ENCODE results near the gene GJD3.

GJD3 gene

DNA sequence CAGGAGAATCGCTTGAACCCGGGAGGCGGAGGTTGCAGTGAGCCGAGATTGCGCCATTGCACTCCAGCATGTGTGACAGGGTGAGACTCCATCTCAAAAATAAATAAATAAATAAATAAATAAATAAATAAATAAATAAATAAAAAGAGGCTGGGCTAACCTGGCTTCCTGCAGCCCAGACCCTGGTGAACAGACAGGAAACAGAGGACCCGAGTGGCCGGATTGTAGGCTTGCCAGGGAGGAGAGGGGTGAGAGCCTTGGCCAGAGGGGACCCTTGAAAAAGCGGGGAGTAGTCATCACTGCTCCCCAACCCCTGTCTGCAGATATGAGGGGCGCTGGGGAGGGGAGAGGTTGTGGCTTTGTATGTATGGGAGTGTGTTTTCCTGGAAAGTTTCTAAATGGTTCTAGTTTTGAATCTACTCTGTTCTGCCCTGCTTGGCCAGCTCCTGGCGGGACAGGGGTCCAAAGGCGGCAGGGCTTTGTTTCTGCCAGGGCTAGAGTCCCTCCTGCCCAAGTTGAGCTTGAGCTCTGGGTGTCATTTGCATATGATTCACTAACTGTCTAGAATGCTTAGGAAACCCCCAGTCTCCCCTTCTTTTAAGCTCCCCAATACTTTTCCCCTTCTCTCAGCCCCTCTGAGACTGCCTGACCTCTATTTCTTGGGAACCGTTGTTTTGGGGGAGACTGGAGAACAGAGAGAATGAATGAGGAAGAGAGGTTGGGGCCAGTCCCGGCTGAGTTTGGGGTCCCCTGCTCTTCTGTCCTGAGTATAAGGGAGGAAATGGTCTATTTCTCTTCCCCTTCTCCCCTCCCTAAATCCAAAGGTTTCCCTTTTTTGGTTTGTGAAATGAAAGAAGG, 39.2 kb downstream of the GJD3 start:
- peaks cover 89% of the 10 kb centered on the region for H3K4me1 ChIP-seq (ENCODE audit: control insufficient read depth, insufficient read depth, low read length)
- DNase-seq (ENCODE audit: low read depth) = no peak

DNA sequence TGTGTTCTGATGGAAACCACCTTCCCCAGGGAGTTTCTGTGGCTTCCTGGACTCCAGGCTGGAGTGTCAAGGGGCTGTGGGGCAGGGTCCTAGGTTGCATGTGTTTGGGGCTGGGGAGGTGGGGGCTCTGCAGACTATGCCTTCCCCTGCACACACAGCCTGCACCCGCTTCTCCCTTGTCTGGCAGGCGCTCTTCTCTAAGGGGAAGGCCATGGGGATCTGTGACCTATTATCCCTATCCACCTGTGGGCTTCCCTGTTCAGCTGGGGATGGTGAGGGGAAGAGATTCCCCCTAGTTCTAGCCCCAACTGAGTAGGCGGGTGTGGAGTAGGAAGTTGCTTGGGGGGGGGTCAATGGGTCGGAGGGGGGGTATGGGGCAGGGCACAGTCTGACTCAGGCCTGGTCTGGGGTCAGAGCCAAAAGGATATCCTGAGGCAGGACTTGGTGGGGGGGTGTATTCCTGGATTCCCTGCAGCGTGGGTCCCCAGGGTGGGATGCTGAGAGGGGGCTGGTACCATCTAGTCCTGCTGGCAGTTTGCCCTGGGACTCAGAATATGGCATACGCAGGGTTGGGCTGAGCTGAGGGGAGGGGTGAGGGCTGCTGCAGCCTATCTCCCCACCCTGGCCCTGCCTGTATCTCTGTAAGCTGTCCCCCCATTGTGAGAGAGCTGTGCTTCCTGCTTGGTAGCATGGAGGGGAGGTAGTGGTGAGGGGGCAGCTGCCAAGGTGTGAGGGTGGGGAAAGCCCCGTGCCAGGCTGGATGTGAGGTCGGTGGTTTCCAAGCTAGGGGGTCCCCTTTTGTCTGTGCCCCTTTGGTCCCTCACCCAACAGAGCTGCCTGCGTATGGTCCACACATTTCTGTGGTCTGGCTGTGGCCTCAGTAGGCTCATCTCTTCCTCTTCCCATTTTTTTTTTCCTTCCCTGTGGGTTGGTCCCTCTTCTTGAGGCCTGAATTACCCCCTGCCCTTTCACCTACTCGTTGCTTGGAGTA, 40.9 kb downstream of the GJD3 start:
- Histone ChIP-seq H3K9me3 (ENCODE audit: control insufficient read depth, low read length) (no peaks in the 10 kb centered on the region), H3K4me1 (ENCODE audit: control insufficient read depth, insufficient read depth, low read length) (peaks cover 84% of the 10 kb centered on the region), H3K36me3 (ENCODE audit: control insufficient read depth, insufficient read depth, low read length, severe bottlenecking) (no peaks in the 10 kb centered on the region), H3K4me3 (ENCODE audit: low read length) (peak overlapping the region; percentile 71), H3K27me3 (replicated peaks; ENCODE audit: control insufficient read depth, insufficient read depth, low read length) (no peaks in the 10 kb centered on the region), H3K9ac (ENCODE audit: low read length) (peak overlapping the region; percentile 91)
- DNase-seq (ENCODE audit: low read depth) = no peak

More for the DNA sequence above, 39.2 kb downstream of the GJD3 start:
- Histone ChIP-seq H3K36me3 (ENCODE audit: control insufficient read depth, insufficient read depth, low read length, severe bottlenecking) (no peaks in the 10 kb centered on the region), H3K9me3 (ENCODE audit: control insufficient read depth, low read length) (no peaks in the 10 kb centered on the region), H3K4me3 (ENCODE audit: low read length) (no peak overlapping the region), H3K9ac (ENCODE audit: low read length) (no peak overlapping the region), H3K27me3 (replicated peaks; ENCODE audit: control insufficient read depth, insufficient read depth, low read length) (no peaks in the 10 kb centered on the region)

- no peaks in the 10 kb centered on the region for H3K36me3 ChIP-seq (ENCODE audit: control insufficient read depth, insufficient read depth, low read length, severe bottlenecking)
- DNase-seq (ENCODE audit: low read depth) = peak; percentile 67
- H3K9ac ChIP-seq (ENCODE audit: low read length) = peak overlapping the region; percentile 91
- peaks cover 76% of the 10 kb centered on the region for H3K4me1 ChIP-seq (ENCODE audit: control insufficient read depth, insufficient read depth, low read length)
- H3K4me3 ChIP-seq (ENCODE audit: low read length) = peak overlapping the region; percentile 71
- no peaks in the 10 kb centered on the region for H3K9me3 ChIP-seq (ENCODE audit: control insufficient read depth, low read length)
- H3K27me3 ChIP-seq (replicated peaks; ENCODE audit: control insufficient read depth, insufficient read depth, low read length) = no peaks in the 10 kb centered on the region
These were observed 41.9 kb downstream of the GJD3 start for GRCh38 chr17:40322358-40323315.

GRCh38 chr17:40321961-40322357, 42.6 kb downstream of the GJD3 start:
- H3K36me3 ChIP-seq (ENCODE audit: control insufficient read depth, insufficient read depth, low read length, severe bottlenecking) = no peaks in the 10 kb centered on the region
- no peaks in the 10 kb centered on the region for H3K27me3 ChIP-seq (replicated peaks; ENCODE audit: control insufficient read depth, insufficient read depth, low read length)
- H3K4me3 ChIP-seq (ENCODE audit: low read length) = peak overlapping the region; percentile 71
- peak overlapping the region; percentile 91 for H3K9ac ChIP-seq (ENCODE audit: low read length)
- DNase-seq (ENCODE audit: low read depth) = no peak
- no peaks in the 10 kb centered on the region for H3K9me3 ChIP-seq (ENCODE audit: control insufficient read depth, low read length)
- peaks cover 76% of the 10 kb centered on the region for H3K4me1 ChIP-seq (ENCODE audit: control insufficient read depth, insufficient read depth, low read length)

DNA sequence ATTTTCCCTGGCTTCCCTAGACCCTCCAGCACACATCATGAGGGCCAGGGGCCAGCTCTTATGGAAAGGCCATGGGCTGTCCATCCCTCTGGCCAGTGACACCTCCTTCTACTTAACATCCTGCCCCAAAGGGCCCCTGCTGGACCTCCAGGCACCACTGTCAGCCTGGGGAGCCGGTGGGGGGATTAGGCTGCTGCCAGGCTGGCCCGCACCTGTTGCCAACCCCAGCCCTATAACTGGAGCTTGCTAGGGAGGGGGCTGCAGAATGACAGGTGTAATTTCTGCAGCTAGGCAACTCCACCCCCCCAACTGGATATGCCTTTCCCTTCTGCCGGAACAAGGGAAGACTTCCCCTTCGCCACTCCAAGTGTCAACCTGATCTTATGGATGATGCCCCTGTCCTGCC, 43.0 kb downstream of the GJD3 start:
- Histone ChIP-seq H3K36me3 (ENCODE audit: control insufficient read depth, insufficient read depth, low read length, severe bottlenecking) (no peaks in the 10 kb centered on the region), H3K9ac (ENCODE audit: low read length) (peak overlapping the region; percentile 91), H3K27me3 (replicated peaks; ENCODE audit: control insufficient read depth, insufficient read depth, low read length) (no peaks in the 10 kb centered on the region), H3K9me3 (ENCODE audit: control insufficient read depth, low read length) (no peaks in the 10 kb centered on the region), H3K4me3 (ENCODE audit: low read length) (peak overlapping the region; percentile 71), H3K4me1 (ENCODE audit: control insufficient read depth, insufficient read depth, low read length) (peaks cover 76% of the 10 kb centered on the region)
- DNase-seq (ENCODE audit: low read depth) = no peak

DNA sequence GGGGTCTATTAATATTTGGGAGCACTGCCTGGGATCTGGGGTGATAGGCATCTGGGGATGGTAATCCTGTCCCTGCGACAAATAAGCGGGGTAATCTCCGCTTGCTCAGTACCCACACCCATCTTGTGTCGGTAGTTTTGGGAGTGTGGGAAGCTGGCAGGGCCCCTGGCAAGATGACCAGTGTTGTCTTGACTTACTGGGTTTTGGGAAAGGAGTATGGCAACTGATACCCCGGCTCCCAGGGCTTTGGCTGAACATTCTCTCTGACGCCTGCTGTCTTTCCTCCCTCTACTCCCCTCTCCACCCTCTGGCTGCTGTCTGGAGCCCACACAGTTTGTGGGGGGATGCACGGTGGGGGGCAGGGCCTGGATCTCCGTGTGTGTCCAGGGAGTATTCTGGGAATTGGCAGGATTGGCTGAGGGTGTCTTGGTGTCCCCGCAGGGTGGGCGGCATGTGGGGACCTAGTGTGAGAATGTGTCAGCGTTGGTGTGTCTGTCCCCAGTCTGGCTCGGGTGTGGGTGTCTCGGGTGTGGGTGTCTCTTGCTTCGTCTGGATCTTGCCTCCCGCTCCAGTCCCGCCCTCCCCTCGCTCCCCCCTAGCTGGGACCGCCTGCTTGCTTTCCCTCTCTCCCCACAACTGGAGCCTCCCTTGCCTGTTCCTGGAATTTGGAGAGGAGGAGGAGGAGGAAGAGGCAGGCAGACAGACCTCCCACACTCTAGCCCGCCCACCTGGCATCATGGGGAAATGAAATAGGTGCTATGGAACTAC, 43.6 kb downstream of the GJD3 start:
- Histone ChIP-seq H3K9me3 (ENCODE audit: control insufficient read depth, low read length) (no peaks in the 10 kb centered on the region), H3K36me3 (ENCODE audit: control insufficient read depth, insufficient read depth, low read length, severe bottlenecking) (no peaks in the 10 kb centered on the region), H3K4me3 (ENCODE audit: low read length) (peak overlapping the region; percentile 94), H3K27me3 (replicated peaks; ENCODE audit: control insufficient read depth, insufficient read depth, low read length) (no peaks in the 10 kb centered on the region), H3K9ac (ENCODE audit: low read length) (peak overlapping the region; percentile 91), H3K4me1 (ENCODE audit: control insufficient read depth, insufficient read depth, low read length) (peaks cover 76% of the 10 kb centered on the region)
- DNase-seq (ENCODE audit: low read depth) = no peak

GRCh38 chr17:40319651-40320540, 44.6 kb downstream of the GJD3 start:
- Histone ChIP-seq H3K9ac (ENCODE audit: low read length) (peak overlapping the region; percentile 91), H3K4me1 (ENCODE audit: control insufficient read depth, insufficient read depth, low read length) (peaks cover 70% of the 10 kb centered on the region), H3K36me3 (ENCODE audit: control insufficient read depth, insufficient read depth, low read length, severe bottlenecking) (no peaks in the 10 kb centered on the region), H3K9me3 (ENCODE audit: control insufficient read depth, low read length) (no peaks in the 10 kb centered on the region), H3K27me3 (replicated peaks; ENCODE audit: control insufficient read depth, insufficient read depth, low read length) (no peaks in the 10 kb centered on the region), H3K4me3 (ENCODE audit: low read length) (peak overlapping the region; percentile 94)
- no peak for DNase-seq (ENCODE audit: low read depth)

DNA sequence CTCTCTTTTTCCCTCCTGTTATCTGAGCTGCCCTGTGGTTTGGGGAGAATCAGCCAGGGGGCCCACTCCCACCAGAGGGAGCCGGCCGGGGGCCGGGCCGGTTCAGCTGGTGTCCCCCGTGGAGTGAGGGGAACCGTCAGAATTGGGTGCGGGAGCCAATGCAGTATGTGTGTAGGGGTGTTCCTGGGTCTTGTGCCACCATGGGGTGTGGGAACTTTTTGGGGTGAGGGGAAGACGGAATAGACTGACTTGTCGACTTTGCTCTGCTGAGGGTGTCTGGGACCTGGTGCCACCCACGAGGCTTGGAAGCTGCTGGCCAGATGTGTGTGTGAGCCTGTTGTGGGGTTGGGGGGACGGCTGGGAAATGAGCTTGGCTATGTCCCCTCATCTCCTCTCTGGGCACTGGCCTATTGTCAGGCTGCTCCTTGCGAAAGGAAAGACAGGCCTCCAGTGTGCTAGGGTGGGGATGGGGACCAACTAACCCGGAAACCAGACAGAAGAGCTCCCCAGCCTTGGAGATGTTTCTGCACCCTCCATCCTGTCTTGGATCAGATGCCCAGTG, 45.6 kb downstream of the GJD3 start:
- no peaks in the 10 kb centered on the region for H3K9me3 ChIP-seq (ENCODE audit: control insufficient read depth, low read length)
- peak overlapping the region; percentile 91 for H3K9ac ChIP-seq (ENCODE audit: low read length)
- H3K36me3 ChIP-seq (ENCODE audit: control insufficient read depth, insufficient read depth, low read length, severe bottlenecking) = no peaks in the 10 kb centered on the region
- H3K27me3 ChIP-seq (replicated peaks; ENCODE audit: control insufficient read depth, insufficient read depth, low read length) = no peaks in the 10 kb centered on the region
- no peak for DNase-seq (ENCODE audit: low read depth)
- peaks cover 68% of the 10 kb centered on the region for H3K4me1 ChIP-seq (ENCODE audit: control insufficient read depth, insufficient read depth, low read length)
- peak overlapping the region; percentile 94 for H3K4me3 ChIP-seq (ENCODE audit: low read length)

All from adipocyte (in vitro differentiated cells).